Gastrocnemius medialis (tissue), 4 donors: Measurements from ENCODE around the gene SLC30A4. TPM values are rescaled to one million over a fixed set of nuclear protein-coding genes. Genes with fewer than 3 reads are reported as not detected.

Source experiments
- ATAC-seq, 2 donors: fragments of 150-250 bp; one replicate each; pipeline ENCODE4 v1.9.1; 2016
- DNase-seq, 2 donors: peaks; one replicate each; pipeline ENCODE4 v3.0.0-alpha.2; 2019
- H3K27ac ChIP-seq, 4 donors: fragments of 200-600 bp; sonication (generic); 1 replicate in 1 of 4; 2 replicates in 3 of 4; pipeline ENCODE4 v1.5.1; 2016 to 2018; ENCODE audit warnings: mild to moderate bottlenecking in 2 of 4, moderate library complexity in 1 of 4
- H3K27me3 ChIP-seq, 3 donors: fragments of 200-600 bp; sonication (generic) in 2 of 3; 1 replicate in 1 of 3; 2 replicates in 2 of 3; pipeline versions ENCODE4 v1.5.1 to v1.6.0; 2016 to 2019; ENCODE audit warnings: mild to moderate bottlenecking in 1 of 3, moderate library complexity in 1 of 3
- H3K36me3 ChIP-seq, 2 donors: fragments of 200-600 bp; sonication (generic) in 1 of 2; one replicate each; pipeline ENCODE4 v1.5.1; 2017 to 2018
- H3K4me1 ChIP-seq, 2 donors: fragments of 200-600 bp; sonication (generic) in 1 of 2; one replicate each; pipeline ENCODE4 v1.5.1; 2016 to 2017; ENCODE audit warnings: mild to moderate bottlenecking in 2 of 2
- H3K4me3 ChIP-seq, 4 donors: fragments of 200-600 bp; sonication (generic) in 3 of 4; 1 replicate in 1 of 4; 2 replicates in 3 of 4; pipeline ENCODE4 v1.5.1; 2016 to 2019; ENCODE audit warnings: mild to moderate bottlenecking in 2 of 4
- H3K9me3 ChIP-seq, 3 donors: fragments of 200-600 bp; sonication (generic) in 2 of 3; 1 replicate in 1 of 3; 2 replicates in 2 of 3; pipeline ENCODE4 v1.5.1; 2016 to 2019
- CTCF ChIP-seq, 5 experiments: fragments of 450-650 bp in 3 of 5; fragments of 200-600 bp in 2 of 5; sonication (generic) in 2 of 5; IDR thresholded peaks in 4 of 5; conservative IDR thresholded peaks in 1 of 5; 1 replicate in 4 of 5; 2 replicates in 1 of 5; pipeline ENCODE4 v1.5.1; 2016 to 2019; ENCODE audit warnings: antibody characterized with exemption in 5 of 5, mild to moderate bottlenecking in 3 of 5, moderate library complexity in 3 of 5
- POLR2A ChIP-seq, 2 donors: fragments of 450-650 bp; IDR thresholded peaks; one replicate each; pipeline ENCODE4 v1.6.1; 2017; ENCODE audit warnings: antibody characterized with exemption in 2 of 2, mild to moderate bottlenecking in 2 of 2, moderate library complexity in 2 of 2
- in situ Hi-C, 4 donors: fragments of 200-750 bp; cut with MboI; loops; one replicate each; pipeline versions ENCODE4 v1.15.0 to v1.8.0; 2017; ENCODE audit warnings: low sequenced_read_pairs in 4 of 4
- intact Hi-C: fragments of 100-400 bp; cut with DNase I; formaldehyde crosslinking; loops from one replicate; pipeline ENCODE4 v1.15.1; 2023; ENCODE audit warnings: low total_unique reads
- total RNA-seq, 4 donors: library from RNA; depleted of rRNA; stranded (reverse); fragments of >200 nt; gene quantifications; one replicate each; pipeline versions ENCODE4 v1.1.0 to v1.2.3, GENCODE V29; 2016

SLC30A4 gene
- total RNA-seq, 4 donors from 2014 or later = 1.4 to 2.3 (median 1.7) TPM

GRCh38 chr15:45549541-45550220 is 27.1 kb upstream of the SLC30A4 start:
- no peak for TF ChIP-seq CTCF (IDR thresholded peaks at IDR 0.05 in 4 of 5, conservative IDR thresholded peaks at IDR 0.05 in 1 of 5)
- no peak for TF ChIP-seq POLR2A (IDR thresholded peaks at IDR 0.05)
- intact Hi-C loops = no loop called here
- Histone ChIP-seq H3K36me3 (no peaks in the 10 kb centered on the region), H3K4me1 (no peaks in the 10 kb centered on the region), H3K4me3 (no peak overlapping the region), H3K27me3 (no peaks in the 10 kb centered on the region), H3K9me3 (no peaks in the 10 kb centered on the region), H3K27ac (no peak overlapping the region)
- in situ Hi-C loops = no loop called here
- ATAC-seq = no peak
- no peak for DNase-seq

GRCh38 chr15:45548753-45549520 is 26.4 kb upstream of the SLC30A4 start:
- H3K27me3 ChIP-seq = no peaks in the 10 kb centered on the region
- intact Hi-C loops (no loop called here), in situ Hi-C loops (no loop called here)
- H3K4me1 ChIP-seq = no peaks in the 10 kb centered on the region
- no peak for ATAC-seq
- TF ChIP-seq POLR2A (IDR thresholded peaks at IDR 0.05) (no peak), CTCF (IDR thresholded peaks at IDR 0.05 in 4 of 5, conservative IDR thresholded peaks at IDR 0.05 in 1 of 5) (no peak)
- H3K27ac ChIP-seq = no peak overlapping the region
- H3K4me3 ChIP-seq = no peak overlapping the region
- no peaks in the 10 kb centered on the region for H3K36me3 ChIP-seq
- DNase-seq = no peak
- H3K9me3 ChIP-seq = no peaks in the 10 kb centered on the region

- Histone ChIP-seq H3K9me3 (no peaks in the 10 kb centered on the region), H3K36me3 (no peaks in the 10 kb centered on the region), H3K4me3 (no peak overlapping the region), H3K4me1 (no peaks in the 10 kb centered on the region), H3K27me3 (no peaks in the 10 kb centered on the region), H3K27ac (no peak overlapping the region)
- TF ChIP-seq CTCF (IDR thresholded peaks at IDR 0.05 in 4 of 5, conservative IDR thresholded peaks at IDR 0.05 in 1 of 5) (no peak), POLR2A (IDR thresholded peaks at IDR 0.05) (no peak)
- no peak for ATAC-seq
- no peak for DNase-seq
- intact Hi-C loops (no loop called here), in situ Hi-C loops (no loop called here)
Measured at GRCh38 chr15:45546789-45547188, 24.2 kb upstream of the SLC30A4 start.

GRCh38 chr15:45544266-45545023 is 21.9 kb upstream of the SLC30A4 start:
- no peak for ATAC-seq
- Histone ChIP-seq H3K4me3 (no peak overlapping the region), H3K4me1 (no peaks in the 10 kb centered on the region), H3K27me3 (no peaks in the 10 kb centered on the region), H3K27ac (no peak overlapping the region), H3K9me3 (no peaks in the 10 kb centered on the region), H3K36me3 (no peaks in the 10 kb centered on the region)
- intact Hi-C loops = no loop called here
- no peak for DNase-seq
- in situ Hi-C loops = no loop called here
- TF ChIP-seq CTCF (IDR thresholded peaks at IDR 0.05 in 4 of 5, conservative IDR thresholded peaks at IDR 0.05 in 1 of 5) (no peak), POLR2A (IDR thresholded peaks at IDR 0.05) (no peak)
